HG03439 (cell line): Measurements from ENCODE around the gene NEK8.

Experiments used
- ATAC-seq: cut with Tn5 transposase; IDR thresholded peaks from one replicate; pipeline ENCODE4 v1.9.1; 2021; ENCODE audit warnings: mild to moderate bottlenecking, moderate library complexity; ENCODE audit not compliant: unreplicated experiment

The NEK8 gene

GRCh38 chr17:28728364-28729200 is at the start of gene NEK8:
Gene NEK8, plus strand, starts transcription at chr17:28728788. Its CDS starts 26 bp downstream, at chr17:28728814.
- peak; percentile 43 for ATAC-seq

- no peak for ATAC-seq
Observed at GRCh38 chr17:28682655-28683054, 45.9 kb upstream of the NEK8 start.

DNA sequence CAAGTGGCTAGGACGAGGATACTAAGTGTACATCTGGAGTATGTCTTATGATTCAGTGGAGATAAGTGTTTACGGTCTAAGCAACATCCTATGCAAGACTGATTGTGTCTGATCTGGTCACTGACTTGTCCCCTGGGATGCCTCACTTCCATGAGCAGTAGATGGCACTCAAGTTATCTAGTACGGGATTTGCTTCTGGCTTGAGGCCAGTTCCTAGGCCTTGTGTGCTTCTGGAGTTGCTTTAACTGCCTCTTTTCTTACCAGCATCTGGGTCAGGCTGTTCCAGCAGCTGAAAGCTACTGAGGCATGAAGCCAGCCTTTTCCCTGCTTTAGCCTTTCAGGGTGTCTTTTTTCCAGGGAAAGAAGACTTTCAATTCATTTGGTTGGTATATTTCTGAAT is 43.6 kb upstream of the NEK8 start:
- no peak for ATAC-seq

- ATAC-seq = no peak
Observed at GRCh38 chr17:28685366-28685765, 43.2 kb upstream of the NEK8 start.

- no peak for ATAC-seq
Observed at GRCh38 chr17:28686296-28686695, 42.3 kb upstream of the NEK8 start.

GRCh38 chr17:28688481-28688880 is 40.1 kb upstream of the NEK8 start:
- ATAC-seq = no peak

GRCh38 chr17:28689011-28689410 is 39.6 kb upstream of the NEK8 start:
- ATAC-seq = no peak

DNA sequence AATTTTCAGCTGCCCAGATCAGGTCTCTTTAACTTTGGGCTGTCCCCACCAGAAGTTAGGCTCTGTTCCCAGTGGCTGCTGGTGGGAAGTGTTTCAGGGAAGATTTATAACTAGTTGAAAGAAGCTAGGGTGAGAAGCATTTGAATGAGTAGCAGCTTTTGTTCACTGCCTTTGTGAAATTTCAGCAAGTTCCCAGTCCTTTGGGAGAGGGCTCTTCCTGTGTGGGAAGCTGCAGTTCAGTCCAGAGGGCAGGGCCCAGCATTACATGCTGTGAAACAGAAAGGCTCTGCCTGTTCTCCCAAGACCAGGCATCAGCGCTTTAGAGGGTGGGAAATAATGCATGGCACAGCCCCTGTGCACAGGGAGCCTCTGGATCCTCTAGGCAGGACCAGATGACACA is 34.7 kb upstream of the NEK8 start:
- no peak for ATAC-seq

- ATAC-seq = no peak
Observed at GRCh38 chr17:28698253-28698941, 30.2 kb upstream of the NEK8 start.

DNA sequence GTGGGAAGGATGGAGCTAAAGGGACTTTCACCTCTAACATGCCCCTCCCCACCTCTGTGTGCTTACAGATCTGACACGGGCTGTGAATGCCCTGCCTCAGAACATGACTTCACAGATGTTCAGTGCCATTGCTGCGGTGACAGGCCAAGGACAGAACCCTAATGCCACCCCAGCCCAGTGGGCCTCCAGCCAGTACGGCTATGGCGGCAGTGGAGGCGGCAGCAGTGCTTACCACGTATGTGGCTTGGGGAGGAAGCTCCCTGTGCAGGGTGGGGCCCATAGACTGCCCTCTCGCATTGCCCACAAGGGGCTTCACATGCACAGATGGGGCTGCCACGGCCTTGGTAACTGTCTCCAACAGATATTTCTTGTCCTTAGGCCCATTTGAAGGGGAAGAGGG is 28.3 kb upstream of the NEK8 start:
- no peak for ATAC-seq

DNA sequence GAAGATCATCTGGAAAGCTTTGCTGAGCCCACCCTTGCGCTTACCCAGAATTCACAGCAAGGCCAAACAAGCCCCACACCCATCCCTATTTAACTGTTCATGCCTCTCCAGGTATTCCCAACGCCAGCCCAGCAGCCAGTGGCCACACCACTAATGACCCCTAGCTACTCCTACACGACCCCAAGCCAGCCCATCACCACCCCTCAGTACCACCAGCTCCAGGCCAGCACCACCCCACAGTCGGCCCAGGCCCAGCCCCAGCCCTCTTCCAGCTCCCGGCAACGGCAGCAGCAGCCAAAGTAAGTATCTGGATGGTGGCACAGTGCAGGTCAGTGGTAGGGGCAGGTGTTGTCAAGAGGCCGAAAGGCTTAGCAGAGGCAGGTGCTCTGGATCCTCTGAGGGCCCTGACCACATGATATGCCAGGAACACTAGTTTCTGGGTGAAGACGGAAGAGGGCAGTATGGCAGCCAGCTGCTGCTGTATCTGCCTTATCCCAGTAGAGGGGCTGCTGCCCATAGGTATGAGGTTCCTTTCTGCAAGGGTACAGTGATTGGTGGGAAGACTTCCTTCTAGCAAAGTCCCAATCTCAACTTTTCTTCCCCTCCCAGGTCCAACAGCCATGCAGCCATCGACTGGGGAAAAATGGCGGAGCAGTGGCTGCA is 27.6 kb upstream of the NEK8 start:
- no peak for ATAC-seq

- ATAC-seq = no peak
Observed at GRCh38 chr17:28702026-28702751, 26.4 kb upstream of the NEK8 start.

DNA sequence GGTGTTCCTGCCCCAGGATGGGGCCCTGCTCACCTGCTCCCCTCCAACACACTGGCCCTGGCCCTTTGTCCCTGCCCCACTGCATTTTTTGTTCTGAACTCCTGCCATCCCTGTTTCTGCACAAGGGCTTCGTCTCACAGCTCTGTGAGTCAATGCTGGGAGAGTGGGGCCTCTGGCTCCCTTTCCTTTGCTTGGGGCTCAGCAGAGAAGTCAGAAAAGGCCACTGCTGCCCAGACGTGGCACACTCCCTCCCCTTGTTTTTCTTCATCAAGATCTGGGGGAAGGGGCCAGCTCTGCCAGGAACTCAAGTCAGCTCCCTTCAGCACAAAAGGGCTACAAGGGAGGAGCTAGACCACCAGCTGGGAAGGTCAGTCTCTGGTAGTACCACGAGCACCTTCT is 25.8 kb upstream of the NEK8 start:
- ATAC-seq = no peak

GRCh38 chr17:28703552-28704218 is 24.9 kb upstream of the NEK8 start:
- no peak for ATAC-seq

DNA sequence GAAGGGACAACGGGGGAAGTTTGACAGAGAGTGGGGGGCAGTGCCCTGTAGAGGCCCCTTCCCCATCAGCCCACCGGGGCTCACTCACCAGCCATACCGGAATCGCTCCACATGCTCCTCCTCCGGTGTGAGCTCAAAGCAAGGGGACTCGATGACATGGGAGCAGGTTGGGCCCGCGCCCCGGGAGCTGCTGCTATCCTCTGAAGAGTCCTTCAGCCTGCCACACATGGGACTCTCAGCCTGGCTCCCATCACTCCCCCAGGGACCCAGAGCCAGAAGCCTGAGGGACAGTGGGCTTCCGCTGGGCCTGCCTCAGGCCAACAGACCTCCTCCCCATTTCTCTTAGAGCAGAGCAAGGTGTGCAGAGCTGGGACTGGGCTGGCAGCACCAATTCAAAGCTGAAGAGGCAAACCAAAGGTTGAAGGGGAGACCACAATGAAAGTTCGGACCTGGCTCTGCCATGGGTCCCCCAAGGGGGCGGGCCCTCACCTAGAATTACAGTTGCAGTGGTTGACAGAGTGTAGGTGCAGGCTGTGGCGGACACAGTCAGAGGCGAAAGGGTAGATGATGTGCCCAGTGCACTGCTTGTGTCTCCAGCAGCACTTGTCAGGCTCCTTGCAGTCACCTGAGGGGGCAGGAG is 24.2 kb upstream of the NEK8 start:
- ATAC-seq = no peak

GRCh38 chr17:28705074-28705659 is 23.4 kb upstream of the NEK8 start:
- ATAC-seq = no peak

- no peak for ATAC-seq
Observed at GRCh38 chr17:28705728-28706334, 22.8 kb upstream of the NEK8 start.

DNA sequence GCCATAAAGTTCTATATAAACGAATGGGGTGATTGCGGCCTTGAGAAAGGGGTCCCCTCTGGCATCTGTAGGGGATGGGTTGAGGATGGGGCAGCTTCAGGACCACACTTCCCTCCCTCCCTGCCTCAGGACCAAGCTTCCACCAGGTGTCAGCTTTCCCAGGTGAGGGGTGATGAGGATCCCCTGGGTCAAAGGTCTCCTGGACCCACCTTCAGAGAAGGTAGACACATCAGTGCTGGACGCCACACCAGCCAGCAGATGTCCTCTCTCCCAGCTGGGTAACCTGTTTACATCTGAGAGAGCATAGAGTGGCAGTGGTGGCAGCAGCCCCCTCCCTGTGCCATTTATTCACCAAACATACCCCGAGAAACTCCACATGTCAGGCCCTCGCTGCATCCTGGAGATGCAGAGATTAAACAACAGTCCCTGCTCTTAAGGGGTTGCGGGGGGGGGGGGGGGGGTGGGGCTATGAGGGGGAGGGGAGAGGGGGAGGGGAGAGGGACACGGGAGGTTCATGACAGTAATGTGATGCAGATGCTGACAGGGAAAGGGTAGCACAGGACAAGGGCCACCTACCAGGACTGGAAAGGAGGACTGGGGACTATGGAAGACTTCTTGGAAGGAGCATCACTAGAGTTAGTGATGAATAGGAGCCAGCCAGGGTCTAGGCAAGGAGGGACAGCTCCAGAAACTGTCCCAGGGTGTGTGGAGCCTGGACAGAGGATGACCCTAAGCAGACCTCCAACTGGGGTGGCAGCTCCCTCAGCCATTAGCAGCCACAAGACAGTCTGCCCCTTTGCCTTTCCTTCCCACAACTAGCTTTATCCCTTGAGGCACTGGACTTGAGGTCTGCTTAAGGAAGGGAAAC is 21.9 kb upstream of the NEK8 start:
- ATAC-seq = no peak
